CD4-positive, alpha-beta T cell treated with Interleukin-15 for 1 hour (primary cell): Measurements from ENCODE around the gene KCNAB1.

Experiments used
- DNase-seq: peaks from one replicate; pipeline ENCODE4 v3.0.0-alpha.2; 2020

Gene KCNAB1

GRCh38 chr3:156140001-156140595, 19.7 kb downstream of the KCNAB1 start:
- no peak for DNase-seq

GRCh38 chr3:156142702-156143101, 22.3 kb downstream of the KCNAB1 start:
- DNase-seq, result no peak

GRCh38 chr3:156143136-156143535, 22.8 kb downstream of the KCNAB1 start:
- no peak for DNase-seq

- DNase-seq, result no peak
Measured at GRCh38 chr3:156144060-156144459, 23.7 kb downstream of the KCNAB1 start.

- no peak for DNase-seq
Measured at GRCh38 chr3:156145866-156146265, 25.5 kb downstream of the KCNAB1 start.

- DNase-seq, result no peak
Measured at GRCh38 chr3:156148345-156148945, 28.1 kb downstream of the KCNAB1 start.

GRCh38 chr3:156148946-156149381, 28.6 kb downstream of the KCNAB1 start:
- DNase-seq, result no peak

- no peak for DNase-seq
Measured at GRCh38 chr3:156149876-156150275, 29.5 kb downstream of the KCNAB1 start.

GRCh38 chr3:156150434-156151066, 30.2 kb downstream of the KCNAB1 start:
- DNase-seq, result no peak

GRCh38 chr3:156151824-156152428, 31.5 kb downstream of the KCNAB1 start:
- peak; percentile 32 for DNase-seq

- no peak for DNase-seq
Measured at GRCh38 chr3:156158656-156159295, 38.4 kb downstream of the KCNAB1 start.

- DNase-seq, result no peak
Measured at GRCh38 chr3:156160647-156161046, 40.3 kb downstream of the KCNAB1 start.

GRCh38 chr3:156161172-156161571, 40.8 kb downstream of the KCNAB1 start:
- no peak for DNase-seq

GRCh38 chr3:156163848-156164247, 43.5 kb downstream of the KCNAB1 start:
- DNase-seq, result no peak

- DNase-seq, result no peak
Measured at GRCh38 chr3:156166808-156167207, 46.4 kb downstream of the KCNAB1 start.

GRCh38 chr3:156170571-156170970, 50.2 kb downstream of the KCNAB1 start:
- no peak for DNase-seq

- no peak for DNase-seq
Measured at GRCh38 chr3:156171281-156172267, 51.2 kb downstream of the KCNAB1 start.

- no peak for DNase-seq
Measured at GRCh38 chr3:156172536-156172935, 52.2 kb downstream of the KCNAB1 start.

- no peak for DNase-seq
Measured at GRCh38 chr3:156174229-156174847, 54.0 kb downstream of the KCNAB1 start.

- no peak for DNase-seq
Measured at GRCh38 chr3:156175570-156175969, 55.2 kb downstream of the KCNAB1 start.

- DNase-seq, result no peak
Measured at GRCh38 chr3:156176048-156176447, 55.7 kb downstream of the KCNAB1 start.
